ENCODE measurements around the gene XRRA1. TPM values are rescaled to one million over a fixed set of nuclear protein-coding genes. Genes with fewer than 3 reads are reported as not detected.

Gene XRRA1
- total RNA-seq (2014; rRNA removed), result 18.1 and 23.5 TPM in 2 replicates
- Bru-seq, nascent RNA, result percentile 69 among the genes with signal in this experiment
- BruChase-seq, experiment 1, labeled RNA remaining after a 6-hour chase, result percentile 56 among the genes with signal in this experiment
- percentile 57 among the genes with signal in this experiment for BruChase-seq, experiment 2, labeled RNA remaining after a 2-hour chase
- long read RNA-seq, partial matches to known transcripts, result 5 of 31 reads
- long read RNA-seq, other reads (novel, unspliced or antisense), result 26 of 31 reads

GRCh38 chr11:74948898-74949752, at the start of gene XRRA1, which contains the start of gene SPCS2:
TSS of gene XRRA1 (minus strand) at chr11:74949091. CDS start at chr11:74940878, 8,213 bp downstream.
TSS of gene SPCS2 (plus strand) at chr11:74949266. CDS start at chr11:74949286, 20 bp downstream.
- BruUV-seq (replicated peaks), result TSS peak; percentile 68
- CTCF ChIA-PET, result interaction anchor here (0.6 to 1.0 kb wide), 2 partner anchors 126 to 299 kb away, joined by 3 read pairs; no protein-coding TSS in a partner anchor
- intact Hi-C loops (cut with micrococcal nuclease), result loop anchor here (1.0 kb wide), 1 partner anchor 40 kb away; no protein-coding TSS in a partner anchor

GRCh38 chr11:74992852-74993251, 44.0 kb upstream of the XRRA1 start:
- no TSS peak for BruUV-seq (replicated peaks)
- intact Hi-C loops (cut with micrococcal nuclease), result no loop called here
- H3K9me3 ChIP-seq (ENCODE audit: low read length), result no peaks in the 10 kb centered on the region
- TF ChIP-seq, protein P1, sequence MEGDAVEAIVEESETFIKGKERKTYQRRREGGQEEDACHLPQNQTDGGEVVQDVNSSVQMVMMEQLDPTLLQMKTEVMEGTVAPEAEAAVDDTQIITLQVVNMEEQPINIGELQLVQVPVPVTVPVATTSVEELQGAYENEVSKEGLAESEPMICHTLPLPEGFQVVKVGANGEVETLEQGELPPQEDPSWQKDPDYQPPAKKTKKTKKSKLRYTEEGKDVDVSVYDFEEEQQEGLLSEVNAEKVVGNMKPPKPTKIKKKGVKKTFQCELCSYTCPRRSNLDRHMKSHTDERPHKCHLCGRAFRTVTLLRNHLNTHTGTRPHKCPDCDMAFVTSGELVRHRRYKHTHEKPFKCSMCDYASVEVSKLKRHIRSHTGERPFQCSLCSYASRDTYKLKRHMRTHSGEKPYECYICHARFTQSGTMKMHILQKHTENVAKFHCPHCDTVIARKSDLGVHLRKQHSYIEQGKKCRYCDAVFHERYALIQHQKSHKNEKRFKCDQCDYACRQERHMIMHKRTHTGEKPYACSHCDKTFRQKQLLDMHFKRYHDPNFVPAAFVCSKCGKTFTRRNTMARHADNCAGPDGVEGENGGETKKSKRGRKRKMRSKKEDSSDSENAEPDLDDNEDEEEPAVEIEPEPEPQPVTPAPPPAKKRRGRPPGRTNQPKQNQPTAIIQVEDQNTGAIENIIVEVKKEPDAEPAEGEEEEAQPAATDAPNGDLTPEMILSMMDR (conservative IDR thresholded peaks at IDR 0.05; ENCODE audit: low read depth, low read length), result no peak
- TF ChIP-seq EZH2phosphoT487 (IDR thresholded peaks at IDR 0.05; ENCODE audit: borderline replicate concordance, low read length) (no peak), EZH2 (IDR thresholded peaks at IDR 0.05; ENCODE audit: low read length, unreplicated experiment) (no peak)
- H3K4me3 ChIP-seq (ENCODE audit: low read length), result no peak overlapping the region
- H3K4me2 ChIP-seq (ENCODE audit: low read length), result no peak overlapping the region
- H3K9ac ChIP-seq (ENCODE audit: low read length), result no peak overlapping the region
- ChIA-PET POLR2A (ENCODE audit: unreplicated experiment) (interaction anchor here (0.6 kb wide), 1 partner anchor 9 kb away, joined by 5 read pairs; no protein-coding TSS in a partner anchor), CTCF (no interaction called here)
- peaks cover 34% of the 10 kb centered on the region for H3K79me2 ChIP-seq (ENCODE audit: low read length)
- DNase-seq, result no peak
- no peaks in the 10 kb centered on the region for H4K20me1 ChIP-seq (ENCODE audit: low read length)
- H3K4me1 ChIP-seq (ENCODE audit: insufficient read depth, low read length), result peaks cover 10% of the 10 kb centered on the region
- no peak overlapping the region for H2AFZ ChIP-seq (ENCODE audit: low read length)
- H3F3A ChIP-seq (ENCODE audit: low read length, unreplicated experiment), result no peaks in the 10 kb centered on the region
- peaks cover 14% of the 10 kb centered on the region; the same call in 1 of the 2 replicates for H3K36me3 ChIP-seq (ENCODE audit: low read depth, low read length)
- no peaks in the 10 kb centered on the region for H3K27me3 ChIP-seq (ENCODE audit: low read length)
- no peak overlapping the region for H3K27ac ChIP-seq (ENCODE audit: low read length)
- ATAC-seq, result no peak
- no peaks in the 10 kb centered on the region for H3K9me2 ChIP-seq (replicated peaks; ENCODE audit: low read length)

More at GRCh38 chr11:74948898-74949752, at the start of gene XRRA1, which contains the start of gene SPCS2:
- H3K9me3 ChIP-seq (ENCODE audit: low read length), result no peaks in the 10 kb centered on the region
- H3K9me2 ChIP-seq (replicated peaks; ENCODE audit: low read length), result no peaks in the 10 kb centered on the region
- peak within 1 kb of the TSS; percentile 95 for H3K9ac ChIP-seq (ENCODE audit: low read length)
- peak; percentile 99 for DNase-seq
- peak within 1 kb of the TSS; percentile 92 for H2AFZ ChIP-seq (ENCODE audit: low read length)
- TF ChIP-seq, protein P1 (conservative IDR thresholded peaks at IDR 0.05; ENCODE audit: low read depth, low read length), result no peak
- TF ChIP-seq EZH2phosphoT487 (IDR thresholded peaks at IDR 0.05; ENCODE audit: borderline replicate concordance, low read length) (no peak), EZH2 (IDR thresholded peaks at IDR 0.05; ENCODE audit: low read length, unreplicated experiment) (no peak)
- peaks cover 20% of the 10 kb centered on the region for H3K36me3 ChIP-seq (ENCODE audit: low read depth, low read length)
- ATAC-seq, result peak; percentile 99
- H3K27me3 ChIP-seq (ENCODE audit: low read length), result no peaks in the 10 kb centered on the region
- H4K20me1 ChIP-seq (ENCODE audit: low read length), result peaks cover 11% of the 10 kb centered on the region; the same call in 1 of the 2 replicates
- POLR2A ChIA-PET (ENCODE audit: unreplicated experiment), result no interaction called here
- H3K4me1 ChIP-seq (ENCODE audit: insufficient read depth, low read length), result peaks cover 24% of the 10 kb centered on the region
- H3K27ac ChIP-seq (ENCODE audit: low read length), result peak within 1 kb of the TSS; percentile 34
- peaks cover 62% of the 10 kb centered on the region for H3K79me2 ChIP-seq (ENCODE audit: low read length)
- peak within 1 kb of the TSS; percentile 87 for H3K4me3 ChIP-seq (ENCODE audit: low read length)
- no peaks in the 10 kb centered on the region for H3F3A ChIP-seq (ENCODE audit: low read length, unreplicated experiment)
- H3K4me2 ChIP-seq (ENCODE audit: low read length), result peak within 1 kb of the TSS; percentile 88

Measured in PC-3 (cell line).